ENCODE measurements around the gene NME9.

The NME9 gene

GRCh38 chr3:138370321-138370720 is 40.7 kb upstream of the NME9 start:
- Histone ChIP-seq H3K9me3 (ENCODE audit: control insufficient read depth, insufficient read depth, low read length) (no peaks in the 10 kb centered on the region), H3K36me3 (ENCODE audit: control insufficient read depth, insufficient read depth, low read length) (no peaks in the 10 kb centered on the region), H3K4me3 (ENCODE audit: low read depth, low read length) (no peak overlapping the region), H3K27me3 (ENCODE audit: control insufficient read depth, insufficient read depth, low read length) (no peaks in the 10 kb centered on the region), H3K9ac (ENCODE audit: low read depth, low read length) (no peak overlapping the region), H3K4me1 (ENCODE audit: control insufficient read depth, insufficient read depth, low read length) (peaks cover 2% of the 10 kb centered on the region)

GRCh38 chr3:138369151-138369900 is 39.7 kb upstream of the NME9 start:
- Histone ChIP-seq H3K9ac (ENCODE audit: low read depth, low read length) (no peak overlapping the region), H3K9me3 (ENCODE audit: control insufficient read depth, insufficient read depth, low read length) (no peaks in the 10 kb centered on the region), H3K4me1 (ENCODE audit: control insufficient read depth, insufficient read depth, low read length) (peaks cover 2% of the 10 kb centered on the region), H3K36me3 (ENCODE audit: control insufficient read depth, insufficient read depth, low read length) (no peaks in the 10 kb centered on the region), H3K4me3 (ENCODE audit: low read depth, low read length) (no peak overlapping the region), H3K27me3 (ENCODE audit: control insufficient read depth, insufficient read depth, low read length) (no peaks in the 10 kb centered on the region)

- Histone ChIP-seq H3K4me3 (ENCODE audit: low read depth, low read length) (no peak overlapping the region), H3K36me3 (ENCODE audit: control insufficient read depth, insufficient read depth, low read length) (no peaks in the 10 kb centered on the region), H3K27me3 (ENCODE audit: control insufficient read depth, insufficient read depth, low read length) (no peaks in the 10 kb centered on the region), H3K9ac (ENCODE audit: low read depth, low read length) (no peak overlapping the region), H3K9me3 (ENCODE audit: control insufficient read depth, insufficient read depth, low read length) (no peaks in the 10 kb centered on the region), H3K4me1 (ENCODE audit: control insufficient read depth, insufficient read depth, low read length) (peaks cover 4% of the 10 kb centered on the region)
These were observed 38.3 kb upstream of the NME9 start for GRCh38 chr3:138367911-138368310.

- Histone ChIP-seq H3K36me3 (ENCODE audit: control insufficient read depth, insufficient read depth, low read length) (no peaks in the 10 kb centered on the region), H3K9me3 (ENCODE audit: control insufficient read depth, insufficient read depth, low read length) (no peaks in the 10 kb centered on the region), H3K9ac (ENCODE audit: low read depth, low read length) (no peak overlapping the region), H3K27me3 (ENCODE audit: control insufficient read depth, insufficient read depth, low read length) (no peaks in the 10 kb centered on the region), H3K4me1 (ENCODE audit: control insufficient read depth, insufficient read depth, low read length) (peaks cover 4% of the 10 kb centered on the region), H3K4me3 (ENCODE audit: low read depth, low read length) (no peak overlapping the region)
These were observed 37.7 kb upstream of the NME9 start for GRCh38 chr3:138367326-138367850.

- Histone ChIP-seq H3K4me3 (ENCODE audit: low read depth, low read length) (no peak overlapping the region), H3K27me3 (ENCODE audit: control insufficient read depth, insufficient read depth, low read length) (no peaks in the 10 kb centered on the region), H3K36me3 (ENCODE audit: control insufficient read depth, insufficient read depth, low read length) (no peaks in the 10 kb centered on the region), H3K9ac (ENCODE audit: low read depth, low read length) (no peak overlapping the region), H3K9me3 (ENCODE audit: control insufficient read depth, insufficient read depth, low read length) (no peaks in the 10 kb centered on the region), H3K4me1 (ENCODE audit: control insufficient read depth, insufficient read depth, low read length) (peaks cover 4% of the 10 kb centered on the region)
These were observed 36.5 kb upstream of the NME9 start for GRCh38 chr3:138366006-138366759.

- Histone ChIP-seq H3K27me3 (ENCODE audit: control insufficient read depth, insufficient read depth, low read length) (no peaks in the 10 kb centered on the region), H3K9me3 (ENCODE audit: control insufficient read depth, insufficient read depth, low read length) (no peaks in the 10 kb centered on the region), H3K4me1 (ENCODE audit: control insufficient read depth, insufficient read depth, low read length) (peaks cover 4% of the 10 kb centered on the region), H3K9ac (ENCODE audit: low read depth, low read length) (no peak overlapping the region), H3K4me3 (ENCODE audit: low read depth, low read length) (no peak overlapping the region), H3K36me3 (ENCODE audit: control insufficient read depth, insufficient read depth, low read length) (no peaks in the 10 kb centered on the region)
These were observed 35.6 kb upstream of the NME9 start for GRCh38 chr3:138365253-138365555.

GRCh38 chr3:138364356-138365252 is 35.0 kb upstream of the NME9 start:
- no peak overlapping the region for H3K4me3 ChIP-seq (ENCODE audit: low read depth, low read length)
- H3K27me3 ChIP-seq (ENCODE audit: control insufficient read depth, insufficient read depth, low read length): no peaks in the 10 kb centered on the region
- H3K4me1 ChIP-seq (ENCODE audit: control insufficient read depth, insufficient read depth, low read length): peaks cover 4% of the 10 kb centered on the region

GRCh38 chr3:138363322-138363721 is 33.7 kb upstream of the NME9 start:
- Histone ChIP-seq H3K4me1 (ENCODE audit: control insufficient read depth, insufficient read depth, low read length) (peaks cover 4% of the 10 kb centered on the region), H3K36me3 (ENCODE audit: control insufficient read depth, insufficient read depth, low read length) (no peaks in the 10 kb centered on the region), H3K27me3 (ENCODE audit: control insufficient read depth, insufficient read depth, low read length) (no peaks in the 10 kb centered on the region), H3K9ac (ENCODE audit: low read depth, low read length) (no peak overlapping the region), H3K9me3 (ENCODE audit: control insufficient read depth, insufficient read depth, low read length) (no peaks in the 10 kb centered on the region), H3K4me3 (ENCODE audit: low read depth, low read length) (no peak overlapping the region)

More at GRCh38 chr3:138364356-138365252, 35.0 kb upstream of the NME9 start:
- H3K36me3 ChIP-seq (ENCODE audit: control insufficient read depth, insufficient read depth, low read length): no peaks in the 10 kb centered on the region
- no peak overlapping the region for H3K9ac ChIP-seq (ENCODE audit: low read depth, low read length)
- no peaks in the 10 kb centered on the region for H3K9me3 ChIP-seq (ENCODE audit: control insufficient read depth, insufficient read depth, low read length)

- H3K9me3 ChIP-seq (ENCODE audit: control insufficient read depth, insufficient read depth, low read length): no peaks in the 10 kb centered on the region
- no peak overlapping the region for H3K9ac ChIP-seq (ENCODE audit: low read depth, low read length)
- H3K27me3 ChIP-seq (ENCODE audit: control insufficient read depth, insufficient read depth, low read length): no peaks in the 10 kb centered on the region
- no peak overlapping the region for H3K4me3 ChIP-seq (ENCODE audit: low read depth, low read length)
- H3K36me3 ChIP-seq (ENCODE audit: control insufficient read depth, insufficient read depth, low read length): no peaks in the 10 kb centered on the region
- H3K4me1 ChIP-seq (ENCODE audit: control insufficient read depth, insufficient read depth, low read length): peaks cover 3% of the 10 kb centered on the region
These were observed 32.9 kb upstream of the NME9 start for GRCh38 chr3:138362538-138362937.

- Histone ChIP-seq H3K36me3 (ENCODE audit: control insufficient read depth, insufficient read depth, low read length) (no peaks in the 10 kb centered on the region), H3K27me3 (ENCODE audit: control insufficient read depth, insufficient read depth, low read length) (no peaks in the 10 kb centered on the region), H3K9ac (ENCODE audit: low read depth, low read length) (no peak overlapping the region), H3K4me1 (ENCODE audit: control insufficient read depth, insufficient read depth, low read length) (peaks cover 4% of the 10 kb centered on the region), H3K4me3 (ENCODE audit: low read depth, low read length) (no peak overlapping the region), H3K9me3 (ENCODE audit: control insufficient read depth, insufficient read depth, low read length) (no peaks in the 10 kb centered on the region)
These were observed 31.9 kb upstream of the NME9 start for GRCh38 chr3:138361561-138361971.

GRCh38 chr3:138360869-138361525 is 31.3 kb upstream of the NME9 start:
- no peak overlapping the region for H3K4me3 ChIP-seq (ENCODE audit: low read depth, low read length)
- peaks cover 4% of the 10 kb centered on the region for H3K4me1 ChIP-seq (ENCODE audit: control insufficient read depth, insufficient read depth, low read length)
- H3K36me3 ChIP-seq (ENCODE audit: control insufficient read depth, insufficient read depth, low read length): no peaks in the 10 kb centered on the region
- no peaks in the 10 kb centered on the region for H3K9me3 ChIP-seq (ENCODE audit: control insufficient read depth, insufficient read depth, low read length)
- no peaks in the 10 kb centered on the region for H3K27me3 ChIP-seq (ENCODE audit: control insufficient read depth, insufficient read depth, low read length)
- no peak overlapping the region for H3K9ac ChIP-seq (ENCODE audit: low read depth, low read length)

All from iPS-15b (cell line).